ENCODE measurements around the gene GPS2.
A peak's percentile ranks its signal among the peaks of the same experiment; 100 is the strongest.

The GPS2 gene

GRCh38 chr17:7292194-7292593 lies 23.0 kb downstream of the GPS2 start:
- DNase-seq = no peak

- no peak for DNase-seq
These were observed 24.5 kb downstream of the GPS2 start for GRCh38 chr17:7290685-7291084.

DNA sequence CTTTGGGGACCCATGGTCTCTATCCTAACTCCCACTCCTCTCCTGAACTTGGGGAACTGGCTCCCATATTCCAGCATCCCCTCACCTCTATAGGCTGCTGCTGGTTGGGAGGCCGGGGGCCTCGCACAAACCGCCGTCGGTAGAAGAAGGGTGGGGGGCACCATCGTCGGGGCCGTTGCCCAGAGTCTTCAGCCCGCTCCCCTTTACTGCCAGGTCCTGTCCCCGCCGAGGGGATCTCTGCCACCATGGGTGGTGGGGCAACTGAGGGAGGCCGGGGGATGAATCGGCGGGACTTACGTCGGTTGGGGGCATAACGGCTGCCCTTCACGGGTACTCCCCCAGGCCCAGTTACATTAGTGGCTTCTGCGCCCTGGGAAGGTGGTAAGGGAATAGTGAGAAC lies 25.0 kb downstream of the GPS2 start:
- DNase-seq = no peak

DNA sequence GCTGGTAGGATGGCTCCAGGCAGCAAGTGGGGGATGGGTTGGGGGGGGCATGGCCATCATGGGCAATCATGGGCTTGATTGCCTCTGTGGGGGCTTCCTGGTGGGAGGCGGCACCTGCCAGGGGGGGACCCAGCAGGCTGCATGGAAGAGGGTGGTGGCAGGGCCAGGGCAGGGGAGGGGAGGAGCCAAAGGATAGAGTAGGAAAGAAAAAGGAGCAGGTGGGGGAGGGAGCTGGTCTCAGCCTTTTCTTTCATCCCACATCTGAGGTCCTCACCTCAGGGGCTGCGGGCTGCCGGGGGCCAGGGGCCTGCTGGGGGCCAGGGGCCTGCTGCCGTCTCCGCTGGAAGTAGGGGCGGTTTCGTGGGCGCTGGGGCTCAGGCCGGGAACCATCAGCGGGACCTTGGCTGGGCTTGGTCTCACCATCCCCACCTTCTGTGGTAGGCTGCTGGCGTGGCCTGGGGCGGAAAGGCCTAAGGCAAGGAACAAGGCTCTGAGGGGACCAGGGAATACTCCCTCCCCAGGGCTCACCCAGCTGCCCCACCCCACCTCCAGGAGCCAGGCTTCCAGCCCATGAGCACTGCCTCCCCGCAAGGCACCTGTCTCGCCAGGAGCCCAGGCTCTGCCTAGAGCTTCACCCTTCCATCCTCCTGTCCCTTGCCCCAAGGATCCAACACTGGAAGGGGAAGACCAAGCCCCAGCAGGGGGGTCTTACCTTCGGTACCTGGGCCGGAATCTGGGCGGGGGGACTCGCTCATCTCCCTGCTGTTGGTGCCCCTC lies 25.7 kb downstream of the GPS2 start:
- DNase-seq = no peak

DNA sequence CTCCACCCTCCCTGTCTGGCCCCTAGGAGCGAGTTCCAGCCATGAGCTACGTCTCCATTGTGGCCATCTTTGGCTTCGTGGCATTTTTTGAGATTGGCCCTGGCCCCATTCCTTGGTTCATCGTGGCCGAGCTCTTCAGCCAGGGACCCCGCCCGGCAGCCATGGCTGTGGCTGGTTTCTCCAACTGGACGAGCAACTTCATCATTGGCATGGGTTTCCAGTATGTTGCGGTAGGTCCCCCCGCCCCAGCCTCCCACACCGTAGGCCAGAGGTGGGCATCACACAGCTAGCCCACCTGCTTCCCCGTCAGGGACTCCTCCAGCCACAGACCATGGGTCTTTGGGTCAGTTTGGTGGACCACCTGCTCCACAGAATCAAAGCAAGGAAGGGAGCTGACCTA lies 29.5 kb downstream of the GPS2 start:
- no peak for DNase-seq

DNA sequence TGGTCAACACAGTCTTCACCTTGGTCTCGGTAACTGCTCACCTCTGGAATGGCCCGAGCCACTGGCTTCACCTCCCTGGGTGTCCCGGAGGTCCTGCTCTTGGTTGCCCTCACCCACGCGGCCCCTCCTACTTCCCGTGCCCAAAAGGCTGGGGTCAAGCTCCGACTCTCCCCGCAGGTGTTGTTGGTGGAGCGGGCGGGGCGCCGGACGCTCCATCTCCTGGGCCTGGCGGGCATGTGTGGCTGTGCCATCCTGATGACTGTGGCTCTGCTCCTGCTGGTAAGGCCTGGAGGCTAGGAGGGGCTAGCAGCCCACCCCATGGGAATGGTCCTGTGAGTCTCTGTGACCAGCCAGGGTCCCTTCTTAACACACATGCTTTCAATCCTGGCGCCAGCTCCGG lies 30.2 kb downstream of the GPS2 start:
- DNase-seq = no peak

DNA sequence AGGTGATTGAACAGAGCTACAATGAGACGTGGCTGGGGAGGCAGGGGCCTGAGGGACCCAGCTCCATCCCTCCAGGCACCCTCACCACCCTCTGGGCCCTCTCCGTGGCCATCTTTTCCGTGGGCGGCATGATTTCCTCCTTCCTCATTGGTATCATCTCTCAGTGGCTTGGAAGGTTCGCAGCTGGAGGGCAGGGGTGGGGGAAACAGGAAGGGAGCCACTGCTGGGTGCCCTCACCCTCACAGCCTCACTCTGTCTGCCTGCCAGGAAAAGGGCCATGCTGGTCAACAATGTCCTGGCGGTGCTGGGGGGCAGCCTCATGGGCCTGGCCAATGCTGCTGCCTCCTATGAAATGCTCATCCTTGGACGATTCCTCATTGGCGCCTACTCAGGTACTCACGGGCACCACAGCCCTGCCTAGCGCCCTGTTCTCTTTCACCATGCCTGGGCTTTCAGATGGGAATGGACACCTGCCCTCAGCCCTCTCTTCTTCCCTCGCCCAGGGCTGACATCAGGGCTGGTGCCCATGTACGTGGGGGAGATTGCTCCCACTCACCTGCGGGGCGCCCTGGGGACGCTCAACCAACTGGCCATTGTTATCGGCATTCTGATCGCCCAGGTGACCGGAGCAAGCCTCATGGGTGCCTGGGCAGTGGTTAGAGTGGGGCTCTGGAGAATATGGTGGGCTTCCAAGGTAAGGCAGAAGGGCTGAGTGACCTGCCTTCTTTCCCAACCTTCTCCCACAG lies 31.5 kb downstream of the GPS2 start:
- no peak for DNase-seq

DNA sequence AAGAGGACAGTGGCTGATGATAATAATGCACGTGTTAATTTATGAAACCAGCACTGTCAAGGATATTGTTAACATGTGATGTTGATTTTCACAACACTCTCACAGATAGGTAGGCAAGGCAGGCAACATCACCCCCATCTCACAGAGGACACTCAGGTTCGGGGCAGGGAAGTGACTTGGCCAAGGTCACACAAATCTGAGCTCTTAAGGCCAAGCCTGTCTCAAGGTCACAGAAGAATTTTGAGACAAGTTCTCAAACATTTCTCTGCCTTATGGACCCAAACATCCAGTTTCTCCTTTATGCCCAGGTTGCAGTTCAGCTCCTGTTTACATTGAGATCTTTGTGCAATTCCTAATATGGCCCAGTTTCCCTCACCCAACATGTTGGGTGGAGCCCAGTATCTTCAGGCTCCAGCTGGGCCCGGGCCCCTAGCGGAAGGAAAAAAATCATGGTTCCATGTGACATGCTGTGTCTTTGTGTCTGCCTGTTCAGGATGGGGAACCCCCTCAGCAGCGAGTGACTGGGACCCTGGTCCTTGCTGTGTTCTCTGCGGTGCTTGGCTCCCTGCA lies 32.3 kb downstream of the GPS2 start:
- DNase-seq = no peak

GRCh38 chr17:7281953-7282751 lies 33.0 kb downstream of the GPS2 start:
- no peak for DNase-seq

DNA sequence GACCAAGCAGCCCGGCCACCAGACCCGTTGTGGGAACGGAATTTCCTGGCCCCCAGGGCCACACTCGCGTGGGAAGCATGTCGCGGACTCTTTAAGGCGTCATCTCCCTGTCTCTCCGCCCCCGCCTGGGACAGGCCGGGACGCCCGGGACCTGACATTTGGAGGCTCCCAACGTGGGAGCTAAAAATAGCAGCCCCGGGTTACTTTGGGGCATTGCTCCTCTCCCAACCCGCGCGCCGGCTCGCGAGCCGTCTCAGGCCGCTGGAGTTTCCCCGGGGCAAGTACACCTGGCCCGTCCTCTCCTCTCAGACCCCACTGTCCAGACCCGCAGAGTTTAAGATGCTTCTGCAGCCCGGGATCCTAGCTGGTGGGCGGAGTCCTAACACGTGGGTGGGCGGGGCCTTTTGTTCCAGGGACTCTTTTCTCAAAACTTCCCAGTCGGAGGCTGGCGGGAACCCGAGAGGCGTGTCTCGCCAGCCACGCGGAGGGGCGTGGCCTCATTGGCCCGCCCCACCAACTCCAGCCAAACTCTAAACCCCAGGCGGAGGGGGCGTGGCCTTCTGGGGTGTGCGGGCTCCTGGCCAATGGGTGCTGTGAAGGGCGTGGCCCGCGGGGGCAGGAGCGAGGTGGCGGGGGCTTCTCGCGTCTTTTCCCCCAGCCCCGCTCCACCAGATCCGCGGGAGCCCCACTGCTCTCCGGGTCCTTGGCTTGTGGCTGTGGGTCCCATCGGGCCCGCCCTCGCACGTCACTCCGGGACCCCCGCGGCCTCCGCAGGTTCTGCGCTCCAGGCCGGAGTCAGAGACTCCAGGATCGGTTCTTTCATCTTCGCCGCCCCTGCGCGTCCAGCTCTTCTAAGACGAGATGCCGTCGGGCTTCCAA lies 33.8 kb downstream of the GPS2 start, which contains the start of gene SLC2A4:
Gene SLC2A4, plus strand, starts transcription at position 645 of the 879 bp plus-strand sequence. Its CDS starts 217 bp downstream, at position 862.
- DNase-seq = no peak

GRCh38 chr17:7280519-7281073 lies 34.6 kb downstream of the GPS2 start:
- peak in 1 of 2 experiments; percentile 28 for DNase-seq

DNA sequence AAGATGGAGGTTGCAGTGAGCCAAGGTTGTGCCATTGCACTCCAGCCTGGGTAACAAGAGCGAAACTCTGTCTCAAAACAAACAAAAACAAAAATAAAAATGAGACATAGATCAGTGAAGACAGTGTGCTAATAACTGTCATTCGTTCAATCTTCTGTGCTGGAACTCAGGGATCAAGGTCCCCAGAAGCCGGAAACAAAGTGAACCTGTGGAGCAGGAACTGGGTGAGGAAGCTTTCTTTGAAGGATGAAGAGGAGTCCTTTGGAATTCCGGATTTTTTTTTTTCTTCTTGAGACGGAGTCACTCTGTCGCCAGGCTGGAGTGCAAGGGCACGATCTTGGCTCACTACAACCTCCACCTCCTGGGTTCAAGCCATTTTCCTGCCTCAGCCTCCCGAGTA lies 35.7 kb downstream of the GPS2 start:
- no peak for DNase-seq

DNA sequence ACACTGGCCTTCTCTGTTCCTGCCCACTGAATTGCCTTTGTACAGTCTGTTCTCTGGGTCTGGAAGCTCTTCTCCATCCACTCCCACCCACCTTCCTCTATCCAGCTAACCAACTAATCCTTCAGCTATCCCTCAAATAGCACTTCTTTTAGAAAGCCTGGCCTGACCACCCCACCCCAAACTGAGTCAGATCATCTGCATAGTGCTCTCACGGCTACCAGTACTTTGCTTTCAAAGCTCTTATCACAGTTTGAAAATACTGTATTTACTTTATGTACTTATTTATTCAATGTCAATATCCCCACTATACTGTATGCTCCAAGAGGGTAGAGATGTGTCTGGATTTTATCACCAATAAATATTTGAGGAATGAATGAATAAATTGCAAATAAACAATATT lies 48.4 kb downstream of the GPS2 start:
- no peak for DNase-seq

DNA sequence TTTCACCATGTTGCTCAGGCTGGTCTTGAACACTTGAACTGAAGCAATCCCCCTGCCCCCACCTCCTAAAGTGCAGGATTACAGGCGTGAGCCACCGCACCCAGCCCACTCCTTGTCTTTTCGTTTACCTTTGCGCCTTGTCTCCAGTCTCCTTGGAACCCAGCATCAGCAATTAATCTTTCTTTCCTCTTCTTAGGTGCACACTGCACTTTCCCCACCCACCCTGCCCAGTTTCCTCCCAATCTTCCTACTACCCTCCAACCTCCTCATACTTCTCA lies 51.4 kb downstream of the GPS2 start:
- DNase-seq = no peak

GRCh38 chr17:7262935-7263800 lies 52.0 kb downstream of the GPS2 start:
- no peak for DNase-seq

All from cerebellar nuclear complex (tissue), 1 donor.